H9 (cell line): ENCODE results near the gene NPAS3. TPM values are rescaled to one million over a fixed set of nuclear protein-coding genes. Genes with fewer than 3 reads are reported as not detected.

ENCODE experiments used
- DNase-seq: peaks from one replicate; pipeline ENCODE4 v3.0.0-alpha.2; 2017
- H2AFZ ChIP-seq: one replicate; pipeline ENCODE4 v1.6.1; 2013; ENCODE audit warnings: mild to moderate bottlenecking, low read length, control low read depth, moderate library complexity
- H2AK5ac ChIP-seq: 2 replicates; pipeline ENCODE4 v1.6.1; 2013; ENCODE audit warnings: low read length, control low read depth, mixed read lengths; ENCODE audit not compliant: insufficient read length
- H2BK120ac ChIP-seq: one replicate; pipeline ENCODE4 v1.6.1; 2013; ENCODE audit warnings: low read depth, mild to moderate bottlenecking, low read length, control low read depth, inconsistent platforms; ENCODE audit not compliant: poor library complexity, severe bottlenecking
- H2BK12ac ChIP-seq: 2 replicates; pipeline ENCODE4 v1.6.1; 2013; ENCODE audit warnings: low read length, control low read depth, mixed read lengths, low read depth; ENCODE audit not compliant: insufficient read length
- H2BK15ac ChIP-seq: 2 replicates; pipeline ENCODE4 v1.6.1; 2013; ENCODE audit warnings: low read depth, low read length, control low read depth
- H2BK20ac ChIP-seq: one replicate; pipeline ENCODE4 v1.6.1; 2013; ENCODE audit warnings: low read depth, mild to moderate bottlenecking, low read length, control low read depth, inconsistent platforms; ENCODE audit not compliant: poor library complexity, severe bottlenecking
- H2BK5ac ChIP-seq: 2 replicates; pipeline ENCODE4 v1.6.1; 2013; ENCODE audit warnings: low read length, control low read depth, mixed read lengths; ENCODE audit not compliant: insufficient read length
- H3K14ac ChIP-seq: 2 replicates; pipeline ENCODE4 v1.6.1; 2013; ENCODE audit warnings: low read length, control low read depth; ENCODE audit not compliant: insufficient read depth
- H3K18ac ChIP-seq: 2 replicates; pipeline ENCODE4 v1.6.1; 2013; ENCODE audit warnings: low read depth, mild to moderate bottlenecking, mixed read lengths, low read length, control low read depth; ENCODE audit not compliant: insufficient read length
- H3K23ac ChIP-seq: 2 replicates; pipeline ENCODE4 v1.6.1; 2013; ENCODE audit warnings: low read length, control low read depth, mixed read lengths, low read depth; ENCODE audit not compliant: insufficient read length
- H3K23me2 ChIP-seq: 2 replicates; pipeline ENCODE4 v1.6.1; 2013; ENCODE audit warnings: low read depth, mild to moderate bottlenecking, mixed read lengths, low read length, control low read depth; ENCODE audit not compliant: insufficient read length, poor library complexity, severe bottlenecking
- H3K27ac ChIP-seq: 2 replicates; pipeline ENCODE4 v1.5.1; 2013; ENCODE audit warnings: low read length, control low read depth, mixed read lengths, low read depth; ENCODE audit not compliant: insufficient read length
- H3K27me3 ChIP-seq: 2 replicates; pipeline ENCODE4 v1.6.1; 2013; ENCODE audit warnings: low read length, control low read depth, inconsistent platforms; ENCODE audit not compliant: insufficient read depth
- H3K4ac ChIP-seq: 2 replicates; pipeline ENCODE4 v1.6.1; 2013; ENCODE audit warnings: low read depth, mild to moderate bottlenecking, control low read depth, inconsistent platforms, low read length, moderate library complexity
- H3K4me1 ChIP-seq: 2 replicates; pipeline ENCODE4 v1.6.1; 2013; ENCODE audit warnings: low read length, control low read depth, inconsistent platforms; ENCODE audit not compliant: insufficient read depth
- H3K4me2 ChIP-seq: 2 replicates; pipeline ENCODE4 v1.6.1; 2013; ENCODE audit warnings: low read length, control low read depth, mixed read lengths; ENCODE audit not compliant: insufficient read length, insufficient read depth
- H3K56ac ChIP-seq: 2 replicates; pipeline ENCODE4 v1.6.1; 2013; ENCODE audit warnings: low read depth, mild to moderate bottlenecking, mixed read lengths, low read length, control low read depth; ENCODE audit not compliant: insufficient read length
- H3K79me1 ChIP-seq: 2 replicates; pipeline ENCODE4 v1.6.1; 2013; ENCODE audit warnings: low read depth, mild to moderate bottlenecking, moderate library complexity, low read length, control low read depth, inconsistent platforms; ENCODE audit not compliant: insufficient read depth, poor library complexity, severe bottlenecking
- H3K79me2 ChIP-seq: 2 replicates; pipeline ENCODE4 v1.6.1; 2013; ENCODE audit warnings: low read length, control low read depth, inconsistent platforms; ENCODE audit not compliant: insufficient read depth
- H3K9ac ChIP-seq: 2 replicates; pipeline ENCODE4 v1.6.1; 2013; ENCODE audit warnings: low read length, control low read depth, mixed read lengths; ENCODE audit not compliant: insufficient read length; ENCODE audit errors: extremely low read depth
- H3K9me3 ChIP-seq: one replicate; pipeline ENCODE4 v1.6.1; 2013; ENCODE audit warnings: low read depth, low read length, inconsistent platforms; ENCODE audit not compliant: control insufficient read depth
- H3T11ph ChIP-seq: one replicate; pipeline ENCODE4 v1.6.1; 2013; ENCODE audit warnings: mild to moderate bottlenecking, low read length, control low read depth, inconsistent platforms
- H4K20me1 ChIP-seq: one replicate; pipeline ENCODE4 v1.6.1; 2013; ENCODE audit not compliant: control insufficient read depth, insufficient read length, insufficient read depth
- H4K5ac ChIP-seq: 2 replicates; pipeline ENCODE4 v1.6.1; 2013; ENCODE audit warnings: low read depth, mild to moderate bottlenecking, mixed read lengths, low read length, control low read depth; ENCODE audit not compliant: insufficient read length
- H4K8ac ChIP-seq: replicated peaks from 2 replicates; pipeline ENCODE4 v1.6.1; 2013; ENCODE audit warnings: low read length, control low read depth, mixed read lengths, low read depth; ENCODE audit not compliant: insufficient read length
- H4K91ac ChIP-seq: 2 replicates; pipeline ENCODE4 v1.6.1; 2013; ENCODE audit warnings: low read depth, mild to moderate bottlenecking, moderate library complexity, mixed read lengths, low read length, control low read depth; ENCODE audit not compliant: insufficient read length
- H3K27ac Mint-ChIP-seq, 3 experiments: 2 replicates in 2 of 3; 3 replicates in 1 of 3; pipeline ENCODE4 v1.8.0; 2020 to 2021; ENCODE audit warnings: mixed read lengths in 3 of 3, mild to moderate bottlenecking in 1 of 3, moderate library complexity in 1 of 3
- H3K27me3 Mint-ChIP-seq: 2 replicates; pipeline ENCODE4 v1.8.0; 2021; ENCODE audit warnings: low read depth, mild to moderate bottlenecking, moderate library complexity, mixed read lengths
- H3K36me3 Mint-ChIP-seq, 3 experiments: 2 replicates in 2 of 3; 3 replicates in 1 of 3; pipeline ENCODE4 v1.8.0; 2020 to 2021; ENCODE audit warnings: low read depth in 3 of 3, mixed read lengths in 3 of 3; ENCODE audit not compliant: insufficient read depth in 1 of 3
- H3K4me1 Mint-ChIP-seq, 2 experiments: 2 replicates each; pipeline ENCODE4 v1.8.0; 2020; ENCODE audit warnings: mixed read lengths in 2 of 2
- H3K4me3 Mint-ChIP-seq, 2 experiments: 2 replicates in 1 of 2; 3 replicates in 1 of 2; pipeline ENCODE4 v1.8.0; 2020 to 2021; ENCODE audit warnings: mild to moderate bottlenecking in 2 of 2, mixed read lengths in 2 of 2, moderate library complexity in 1 of 2
- H3K9me3 Mint-ChIP-seq, 2 experiments: 2 replicates in 1 of 2; 3 replicates in 1 of 2; pipeline ENCODE4 v1.8.0; 2020; ENCODE audit warnings: mild to moderate bottlenecking in 2 of 2, mixed read lengths in 2 of 2, moderate library complexity in 1 of 2
- CTCF ChIP-seq: fragments of 200-600 bp; sonication (generic); conservative IDR thresholded peaks from 3 replicates; pipeline ENCODE4 v1.8.0; 2021; ENCODE audit warnings: antibody characterized with exemption, mild to moderate bottlenecking
- WGBS: extraction: QIAGEN DNeasy Blood & Tissue Kit; methylation state at CpG from one replicate; pipeline ENCODE4 v1.1.7; 2013; ENCODE audit warnings: missing lambda C conversion rate, low lambda C conversion rate, mixed read lengths; ENCODE audit not compliant: insufficient read length; ENCODE audit errors: extremely low coverage; 5-methylcytosine and 5-hydroxymethylcytosine counted together
- total RNA-seq: library from RNA; stranded (reverse); gene quantifications from 2 replicates; pipeline ENCODE4 v1.2.1, GENCODE V29; 2021

NPAS3 gene
- total RNA-seq, 1 experiment from 2014 or later = 0.17 TPM

GRCh38 chr14:33709711-33710110 is 771.0 kb downstream of the NPAS3 start:
- H3K27ac Mint-ChIP-seq = no peak overlapping the region; a peak in 1 of 7 replicates

More at GRCh38 chr14:33709711-33710110, 771.0 kb downstream of the NPAS3 start:
- Histone ChIP-seq H3T11ph (no peak overlapping the region), H3K27me3 (no peaks in the 10 kb centered on the region), H4K20me1 (no peaks in the 10 kb centered on the region), H4K91ac (no peak overlapping the region), H3K23ac (no peak overlapping the region), H4K8ac (no peak overlapping the region), H2AFZ (no peak overlapping the region), H3K56ac (no peak overlapping the region), H3K4me2 (no peak overlapping the region), H2BK20ac (no peak overlapping the region), H3K79me2 (no peaks in the 10 kb centered on the region), H2BK120ac (no peak overlapping the region), H3K79me1 (no peaks in the 10 kb centered on the region), H3K9me3 (no peaks in the 10 kb centered on the region), H3K4ac (no peak overlapping the region), H2BK15ac (no peak overlapping the region), H3K18ac (no peak overlapping the region), H4K5ac (no peak overlapping the region), H2AK5ac (no peak overlapping the region), H3K4me1 (peaks cover 5% of the 10 kb centered on the region; the same call in 1 of the 2 replicates), H3K9ac (no peak overlapping the region), H2BK5ac (no peak overlapping the region), H2BK12ac (no peak overlapping the region), H3K23me2 (no peaks in the 10 kb centered on the region), H3K27ac (no peak overlapping the region), H3K14ac (no peak overlapping the region)
- DNase-seq = no peak
- Mint-ChIP-seq H3K27me3 (no peaks in the 10 kb centered on the region), H3K4me3 (no peak overlapping the region), H3K36me3 (no peaks in the 10 kb centered on the region; a peak in 1 of 7 replicates), H3K4me1 (peaks cover 34 to 40% of the 10 kb centered on the region in 2 experiments), H3K9me3 (no peaks in the 10 kb centered on the region)
- no CpG with 5 or more reads among the region's 3 CpGs for WGBS
- no peak for TF ChIP-seq CTCF
